ENCODE measurements around the gene TOMM34. TPM values are rescaled to one million over a fixed set of nuclear protein-coding genes. Genes with fewer than 3 reads are reported as not detected.

The TOMM34 gene
- total RNA-seq, 2 donors from 2014 or later = 39.4 to 50.8 TPM

GRCh38 chr20:44948513-44948912 lies 11.7 kb downstream of the TOMM34 start:
- ATAC-seq (no peak), DNase-seq (ENCODE audit: low spot score in 2 of 2) (no peak)
- H3K36me3 Mint-ChIP-seq = peaks cover 14 to 21% of the 10 kb centered on the region in 2 donors
- no peaks in the 10 kb centered on the region for H3K9me3 Mint-ChIP-seq
- no peak overlapping the region for H3K27ac Mint-ChIP-seq

GRCh38 chr20:44948107-44948506 lies 12.1 kb downstream of the TOMM34 start:
- DNase-seq (ENCODE audit: low spot score in 2 of 2) (no peak), ATAC-seq (no peak)
- H3K27ac Mint-ChIP-seq = peak overlapping the region in 1 of 2 donors; percentile 60
- no peaks in the 10 kb centered on the region for H3K9me3 Mint-ChIP-seq
- peaks cover 10 to 19% of the 10 kb centered on the region in 2 donors for H3K36me3 Mint-ChIP-seq

GRCh38 chr20:44946271-44946852 lies 13.8 kb downstream of the TOMM34 start:
- Mint-ChIP-seq H3K27ac (peak overlapping the region in 1 of 2 donors; percentile 16), H3K9me3 (no peaks in the 10 kb centered on the region), H3K36me3 (peaks cover 8 to 10% of the 10 kb centered on the region in 2 donors)
- no peak for ATAC-seq
- no peak for DNase-seq (ENCODE audit: low spot score in 2 of 2)

GRCh38 chr20:44945261-44945660 lies 14.9 kb downstream of the TOMM34 start:
- DNase-seq (ENCODE audit: low spot score in 2 of 2) (no peak), ATAC-seq (no peak)
- Mint-ChIP-seq H3K27ac (peak overlapping the region; percentile 16 to 67), H3K9me3 (no peaks in the 10 kb centered on the region), H3K36me3 (peaks cover 6 to 16% of the 10 kb centered on the region in 2 donors)

GRCh38 chr20:44943828-44944227 lies 16.4 kb downstream of the TOMM34 start:
- Mint-ChIP-seq H3K36me3 (peaks cover 0 to 16% of the 10 kb centered on the region in 2 donors), H3K9me3 (no peaks in the 10 kb centered on the region), H3K27ac (peak overlapping the region in 1 of 2 donors; percentile 58)
- ATAC-seq (no peak), DNase-seq (ENCODE audit: low spot score in 2 of 2) (no peak)

- ATAC-seq = no peak
- H3K36me3 Mint-ChIP-seq = peaks cover 0 to 16% of the 10 kb centered on the region in 2 donors
- no peak for DNase-seq (ENCODE audit: low spot score in 2 of 2)
- H3K9me3 Mint-ChIP-seq = no peaks in the 10 kb centered on the region
- H3K27ac Mint-ChIP-seq = peak overlapping the region; percentile 57 to 89
Observed at GRCh38 chr20:44942264-44942973, 17.8 kb downstream of the TOMM34 start.

GRCh38 chr20:44941120-44941691 lies 19.0 kb downstream of the TOMM34 start:
- Mint-ChIP-seq H3K9me3 (no peaks in the 10 kb centered on the region), H3K27ac (peak overlapping the region in 1 of 2 donors; percentile 93), H3K36me3 (peaks cover 0 to 16% of the 10 kb centered on the region in 2 donors)
- DNase-seq (ENCODE audit: low spot score in 2 of 2) (no peak), ATAC-seq (peak in 1 of 2 donors; percentile 12)

GRCh38 chr20:44938637-44939036 lies 21.6 kb downstream of the TOMM34 start:
- peaks cover 0 to 9% of the 10 kb centered on the region in 2 donors for H3K36me3 Mint-ChIP-seq
- no peaks in the 10 kb centered on the region for H3K9me3 Mint-ChIP-seq
- DNase-seq (ENCODE audit: low spot score in 2 of 2) (no peak), ATAC-seq (no peak)
- peak overlapping the region; percentile 14 to 70 for H3K27ac Mint-ChIP-seq

GRCh38 chr20:44936510-44936909 lies 23.7 kb downstream of the TOMM34 start:
- H3K36me3 Mint-ChIP-seq = peaks cover 0 to 6% of the 10 kb centered on the region in 2 donors
- DNase-seq (ENCODE audit: low spot score in 2 of 2) = no peak
- peak overlapping the region; percentile 38 to 77 for H3K27ac Mint-ChIP-seq
- ATAC-seq = no peak
- H3K9me3 Mint-ChIP-seq = no peaks in the 10 kb centered on the region

- ATAC-seq (no peak), DNase-seq (ENCODE audit: low spot score in 2 of 2) (no peak)
- Mint-ChIP-seq H3K9me3 (no peaks in the 10 kb centered on the region), H3K27ac (peak overlapping the region in 1 of 2 donors; percentile 86), H3K36me3 (peaks cover 0 to 8% of the 10 kb centered on the region in 2 donors)
Observed at GRCh38 chr20:44932916-44933315, 27.3 kb downstream of the TOMM34 start.

GRCh38 chr20:44931911-44932310 lies 28.3 kb downstream of the TOMM34 start:
- no peak overlapping the region for H3K27ac Mint-ChIP-seq
- no peaks in the 10 kb centered on the region for H3K9me3 Mint-ChIP-seq
- peaks cover 0 to 8% of the 10 kb centered on the region in 2 donors for H3K36me3 Mint-ChIP-seq
- DNase-seq (ENCODE audit: low spot score in 2 of 2) (no peak), ATAC-seq (no peak)

- Mint-ChIP-seq H3K27ac (no peak overlapping the region), H3K9me3 (no peaks in the 10 kb centered on the region), H3K36me3 (peaks cover 0 to 8% of the 10 kb centered on the region in 2 donors)
- ATAC-seq = no peak
- DNase-seq (ENCODE audit: low spot score in 2 of 2) = no peak
Observed at GRCh38 chr20:44930517-44931168, 29.6 kb downstream of the TOMM34 start.

- DNase-seq (ENCODE audit: low spot score in 2 of 2) (no peak), ATAC-seq (no peak)
- Mint-ChIP-seq H3K27ac (peak overlapping the region; percentile 29 to 60), H3K36me3 (peaks cover 0 to 8% of the 10 kb centered on the region in 2 donors), H3K9me3 (no peaks in the 10 kb centered on the region)
Observed at GRCh38 chr20:44928595-44928994, 31.6 kb downstream of the TOMM34 start.

GRCh38 chr20:44924541-44924940 lies 35.7 kb downstream of the TOMM34 start:
- Mint-ChIP-seq H3K36me3 (peaks cover 0 to 7% of the 10 kb centered on the region in 2 donors), H3K27ac (no peak overlapping the region), H3K9me3 (no peaks in the 10 kb centered on the region)
- DNase-seq (ENCODE audit: low spot score in 2 of 2) = no peak
- no peak for ATAC-seq

- Mint-ChIP-seq H3K27ac (no peak overlapping the region), H3K9me3 (no peaks in the 10 kb centered on the region), H3K36me3 (peaks cover 11% of the 10 kb centered on the region in 2 donors)
- no peak for DNase-seq (ENCODE audit: low spot score in 2 of 2)
- no peak for ATAC-seq
Observed at GRCh38 chr20:44921447-44921846, 38.8 kb downstream of the TOMM34 start.

- no peak for ATAC-seq
- no peaks in the 10 kb centered on the region for H3K9me3 Mint-ChIP-seq
- H3K27ac Mint-ChIP-seq = peak overlapping the region in 1 of 2 donors; percentile 84
- DNase-seq (ENCODE audit: low spot score in 2 of 2) = no peak
- peaks cover 13 to 20% of the 10 kb centered on the region in 2 donors for H3K36me3 Mint-ChIP-seq
Observed at GRCh38 chr20:44918761-44919160, 41.4 kb downstream of the TOMM34 start.

- ATAC-seq (no peak), DNase-seq (ENCODE audit: low spot score in 2 of 2) (no peak)
- Mint-ChIP-seq H3K36me3 (peaks cover 16 to 25% of the 10 kb centered on the region in 2 donors), H3K27ac (peak overlapping the region in 1 of 2 donors; percentile 84), H3K9me3 (no peaks in the 10 kb centered on the region)
Observed at GRCh38 chr20:44918342-44918741, 41.9 kb downstream of the TOMM34 start.

Measured in activated naive CD4-positive, alpha-beta T cell treated with anti-CD3 and anti-CD28 coated beads, Interleukin-2, amount 50 U/mL, for 72 hours (primary cell).